ENCODE measurements around the gene KLHL29. TPM values are rescaled to one million over a fixed set of nuclear protein-coding genes. Genes with fewer than 3 reads are reported as not detected.

KLHL29 gene
- total RNA-seq, 2 donors from 2014 or later, result 1.0 to 2.4 TPM

DNA sequence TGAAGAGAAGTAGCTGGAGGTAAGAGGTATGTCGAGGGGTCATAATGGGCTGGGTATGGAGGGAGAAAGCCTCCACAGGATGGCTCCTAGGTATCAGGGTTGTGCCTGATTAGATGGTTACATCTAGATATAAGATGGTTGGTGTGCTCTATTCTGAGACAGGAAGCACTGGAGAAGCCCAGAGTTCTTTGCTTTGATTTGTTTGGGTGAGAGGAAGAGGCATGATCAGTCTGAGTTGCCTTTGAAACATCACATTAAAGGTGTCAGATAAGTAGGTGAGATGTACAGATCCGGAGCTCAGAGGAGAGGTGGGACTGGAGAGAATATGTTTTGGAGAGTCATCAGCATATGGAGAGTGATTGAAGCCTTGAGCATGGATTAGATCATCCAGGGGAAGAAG, 74.1 kb downstream of the KLHL29 start:
- Histone ChIP-seq H3K9me3 (ENCODE audit: control insufficient read depth, low read length) (no peaks in the 10 kb centered on the region), H3K27me3 (ENCODE audit: control insufficient read depth, insufficient read depth, low read length, poor library complexity, severe bottlenecking) (no peaks in the 10 kb centered on the region), H3K36me3 (ENCODE audit: control insufficient read depth, insufficient read depth, low read length) (no peaks in the 10 kb centered on the region), H3K4me1 (ENCODE audit: control insufficient read depth, insufficient read depth, low read length) (peaks cover 2% of the 10 kb centered on the region), H3K4me3 (ENCODE audit: low read length) (no peak overlapping the region), H3K27ac (ENCODE audit: low read depth, low read length) (no peak overlapping the region), H3K9ac (ENCODE audit: extremely low read depth, low read length, poor library complexity, severe bottlenecking) (no peak overlapping the region)
- WGBS, 2 experiments (ENCODE audit: insufficient coverage in 1 of 2, insufficient read length in 1 of 2), result 88 to 90% methylated on average over 2 of the region's 2 CpGs
- H3K4me3 Mint-ChIP-seq, result no peak overlapping the region
- H3K9me3 Mint-ChIP-seq, result no peaks in the 10 kb centered on the region
- DNase-seq, result no peak
- H3K36me3 Mint-ChIP-seq (ENCODE audit: low read depth), result no peaks in the 10 kb centered on the region
- no peak overlapping the region for H3K27ac Mint-ChIP-seq
- TF ChIP-seq, protein P1, sequence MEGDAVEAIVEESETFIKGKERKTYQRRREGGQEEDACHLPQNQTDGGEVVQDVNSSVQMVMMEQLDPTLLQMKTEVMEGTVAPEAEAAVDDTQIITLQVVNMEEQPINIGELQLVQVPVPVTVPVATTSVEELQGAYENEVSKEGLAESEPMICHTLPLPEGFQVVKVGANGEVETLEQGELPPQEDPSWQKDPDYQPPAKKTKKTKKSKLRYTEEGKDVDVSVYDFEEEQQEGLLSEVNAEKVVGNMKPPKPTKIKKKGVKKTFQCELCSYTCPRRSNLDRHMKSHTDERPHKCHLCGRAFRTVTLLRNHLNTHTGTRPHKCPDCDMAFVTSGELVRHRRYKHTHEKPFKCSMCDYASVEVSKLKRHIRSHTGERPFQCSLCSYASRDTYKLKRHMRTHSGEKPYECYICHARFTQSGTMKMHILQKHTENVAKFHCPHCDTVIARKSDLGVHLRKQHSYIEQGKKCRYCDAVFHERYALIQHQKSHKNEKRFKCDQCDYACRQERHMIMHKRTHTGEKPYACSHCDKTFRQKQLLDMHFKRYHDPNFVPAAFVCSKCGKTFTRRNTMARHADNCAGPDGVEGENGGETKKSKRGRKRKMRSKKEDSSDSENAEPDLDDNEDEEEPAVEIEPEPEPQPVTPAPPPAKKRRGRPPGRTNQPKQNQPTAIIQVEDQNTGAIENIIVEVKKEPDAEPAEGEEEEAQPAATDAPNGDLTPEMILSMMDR (conservative IDR thresholded peaks at IDR 0.05), result no peak
- H3K4me1 Mint-ChIP-seq, result no peaks in the 10 kb centered on the region
- H3K27me3 Mint-ChIP-seq (ENCODE audit: insufficient read depth), result no peaks in the 10 kb centered on the region

- H3K4me3 ChIP-seq (ENCODE audit: low read length), result no peak overlapping the region
- TF ChIP-seq, protein P1 (conservative IDR thresholded peaks at IDR 0.05), result peak; percentile 76
- Mint-ChIP-seq H3K4me1 (no peaks in the 10 kb centered on the region), H3K27ac (no peak overlapping the region), H3K27me3 (ENCODE audit: insufficient read depth) (peaks cover 1% of the 10 kb centered on the region), H3K9me3 (no peaks in the 10 kb centered on the region), H3K4me3 (no peak overlapping the region), H3K36me3 (ENCODE audit: low read depth) (no peaks in the 10 kb centered on the region)
- 87 to 100% methylated on average over 1 of the region's 1 CpG for WGBS, 2 experiments (ENCODE audit: insufficient coverage in 1 of 2, insufficient read length in 1 of 2)
- no peaks in the 10 kb centered on the region for H3K27me3 ChIP-seq (ENCODE audit: control insufficient read depth, insufficient read depth, low read length, poor library complexity, severe bottlenecking)
- no peak overlapping the region for H3K9ac ChIP-seq (ENCODE audit: extremely low read depth, low read length, poor library complexity, severe bottlenecking)
- no peak overlapping the region for H3K27ac ChIP-seq (ENCODE audit: low read depth, low read length)
- H3K9me3 ChIP-seq (ENCODE audit: control insufficient read depth, low read length), result no peaks in the 10 kb centered on the region
- peak; percentile 65 for DNase-seq
- no peaks in the 10 kb centered on the region for H3K4me1 ChIP-seq (ENCODE audit: control insufficient read depth, insufficient read depth, low read length)
- no peaks in the 10 kb centered on the region for H3K36me3 ChIP-seq (ENCODE audit: control insufficient read depth, insufficient read depth, low read length)
Measured at GRCh38 chr2:23460228-23460627, 75.2 kb downstream of the KLHL29 start.

GRCh38 chr2:23460993-23461392, 76.0 kb downstream of the KLHL29 start:
- WGBS, 2 experiments (ENCODE audit: insufficient coverage in 1 of 2, insufficient read length in 1 of 2), result 96% methylated on average over 4 to 5 of the region's 5 CpGs
- H3K27ac ChIP-seq (ENCODE audit: low read depth, low read length), result no peak overlapping the region

More at GRCh38 chr2:23460993-23461392, 76.0 kb downstream of the KLHL29 start:
- no peak for DNase-seq
- H3K4me1 Mint-ChIP-seq, result no peaks in the 10 kb centered on the region
- Histone ChIP-seq H3K9me3 (ENCODE audit: control insufficient read depth, low read length) (no peaks in the 10 kb centered on the region), H3K36me3 (ENCODE audit: control insufficient read depth, insufficient read depth, low read length) (no peaks in the 10 kb centered on the region), H3K4me3 (ENCODE audit: low read length) (no peak overlapping the region), H3K27me3 (ENCODE audit: control insufficient read depth, insufficient read depth, low read length, poor library complexity, severe bottlenecking) (no peaks in the 10 kb centered on the region), H3K9ac (ENCODE audit: extremely low read depth, low read length, poor library complexity, severe bottlenecking) (no peak overlapping the region), H3K4me1 (ENCODE audit: control insufficient read depth, insufficient read depth, low read length) (no peaks in the 10 kb centered on the region)
- H3K27ac Mint-ChIP-seq, result no peak overlapping the region
- TF ChIP-seq, protein P1 (conservative IDR thresholded peaks at IDR 0.05), result no peak
- no peak overlapping the region for H3K4me3 Mint-ChIP-seq
- H3K9me3 Mint-ChIP-seq, result no peaks in the 10 kb centered on the region
- no peaks in the 10 kb centered on the region for H3K36me3 Mint-ChIP-seq (ENCODE audit: low read depth)
- H3K27me3 Mint-ChIP-seq (ENCODE audit: insufficient read depth), result peaks cover 7% of the 10 kb centered on the region

Measured in endodermal cell (in vitro differentiated cells).